GM21447 (cell line): ENCODE results near the gene CBFA2T2.
"Not testable (repeated sequence)": the region's sequence is repeated elsewhere in the genome, so short reads cannot be mapped to it uniquely, and the experiment has no call there.

Experiments
- ATAC-seq: cut with Tn5 transposase; IDR thresholded peaks from one replicate; pipeline ENCODE4 v1.9.1; 2021; ENCODE audit not compliant: unreplicated experiment

Gene CBFA2T2

GRCh38 chr20:33490023-33490933 lies at the start of gene CBFA2T2:
CBFA2T2 (plus strand) TSS chr20:33490096; CDS start chr20:33490268, 172 bp downstream.
- ATAC-seq = peak; percentile 34

- not testable (repeated sequence) for ATAC-seq
Observed at GRCh38 chr20:33440562-33440961, 49.3 kb upstream of the CBFA2T2 start.

GRCh38 chr20:33441142-33441955 lies 48.5 kb upstream of the CBFA2T2 start:
- no peak for ATAC-seq

GRCh38 chr20:33442136-33443005 lies 47.5 kb upstream of the CBFA2T2 start:
- ATAC-seq = no peak

- ATAC-seq = peak; percentile 6
Observed at GRCh38 chr20:33443006-33443511, 46.8 kb upstream of the CBFA2T2 start.

GRCh38 chr20:33443512-33444239 lies 46.2 kb upstream of the CBFA2T2 start, which contains the start of gene SNTA1:
SNTA1 (minus strand) TSS chr20:33443763; CDS start chr20:33443620, 143 bp downstream.
- peak; percentile 68 for ATAC-seq

- no peak for ATAC-seq
Observed at GRCh38 chr20:33444797-33445560, 44.9 kb upstream of the CBFA2T2 start.

- ATAC-seq = no peak
Observed at GRCh38 chr20:33445881-33446625, 43.8 kb upstream of the CBFA2T2 start.

- ATAC-seq = no peak
Observed at GRCh38 chr20:33450867-33451266, 39.0 kb upstream of the CBFA2T2 start.

GRCh38 chr20:33456916-33457642 lies 32.8 kb upstream of the CBFA2T2 start:
- ATAC-seq = not testable (repeated sequence)

GRCh38 chr20:33459599-33459998 lies 30.3 kb upstream of the CBFA2T2 start:
- no peak for ATAC-seq

GRCh38 chr20:33460711-33461110 lies 29.2 kb upstream of the CBFA2T2 start:
- ATAC-seq = no peak

GRCh38 chr20:33463332-33464101 lies 26.4 kb upstream of the CBFA2T2 start:
- no peak for ATAC-seq

- ATAC-seq = not testable (repeated sequence)
Observed at GRCh38 chr20:33464759-33465158, 25.1 kb upstream of the CBFA2T2 start.

- no peak for ATAC-seq
Observed at GRCh38 chr20:33465481-33466302, 24.2 kb upstream of the CBFA2T2 start.

GRCh38 chr20:33466303-33466646 lies 23.6 kb upstream of the CBFA2T2 start:
- no peak for ATAC-seq
